H1 (cell line): ENCODE results near the gene STKLD1. TPM values are rescaled to one million over a fixed set of nuclear protein-coding genes. Genes with fewer than 3 reads are reported as not detected.

Experiments used
- CTCF ChIA-PET: fragments of 300-600 bp; sonication (Branson Sonifier 250); formaldehyde crosslinking; loops from one replicate; lab custom pipeline; 2021; ENCODE audit not compliant: partially characterized antibody; lab: Charles Lee
- POLR2A ChIA-PET: fragments of 300-600 bp; sonication (Branson Sonifier 250); formaldehyde crosslinking; loops from one replicate; lab custom pipeline; 2021; ENCODE audit warnings: inconsistent platforms; ENCODE audit not compliant: partially characterized antibody; lab: Charles Lee
- DNase-seq, 2 experiments: peaks; one replicate each; pipeline versions ENCODE4 v3.0.0 to v3.0.0-alpha.2; 2010 to 2022; ENCODE audit warnings: low spot score in 2 of 2, low read depth in 1 of 2, mixed read lengths in 1 of 2
- FAIRE-seq: peaks from 2 replicates; lab custom pipeline; 2011; peaks lifted over from hg19 to GRCh38; lab: Jason Lieb, UNC
- H2AFZ ChIP-seq: 2 replicates; pipeline ENCODE4 v1.8.1; 2012; ENCODE audit warnings: low read length, inconsistent platforms
- H2AK5ac ChIP-seq: 2 replicates; pipeline ENCODE4 v1.6.1; 2013; ENCODE audit warnings: low read depth, low read length
- H2BK120ac ChIP-seq: replicated peaks from 2 replicates; pipeline ENCODE3; 2013; ENCODE audit warnings: low read depth, low read length, inconsistent platforms
- H2BK12ac ChIP-seq: 2 replicates; pipeline ENCODE4 v1.6.1; 2013; ENCODE audit warnings: low read depth, low read length
- H2BK15ac ChIP-seq: 2 replicates; pipeline ENCODE4 v1.6.1; 2013; ENCODE audit warnings: low read length
- H2BK20ac ChIP-seq: 2 replicates; pipeline ENCODE4 v1.6.1; 2013; ENCODE audit warnings: low read length
- H2BK5ac ChIP-seq: 2 replicates; pipeline ENCODE4 v1.6.1; 2013; ENCODE audit warnings: low read depth, low read length
- H3K14ac ChIP-seq: 2 replicates; pipeline ENCODE4 v1.6.1; 2013; ENCODE audit warnings: inconsistent platforms; ENCODE audit not compliant: insufficient read length
- H3K18ac ChIP-seq: 2 replicates; pipeline ENCODE4 v1.6.1; 2013; ENCODE audit warnings: low read length; ENCODE audit errors: extremely low read depth
- H3K23ac ChIP-seq: 2 replicates; pipeline ENCODE4 v1.6.1; 2013; ENCODE audit warnings: inconsistent platforms; ENCODE audit not compliant: insufficient read length
- H3K23me2 ChIP-seq: 2 replicates; pipeline ENCODE4 v1.6.1; 2013; ENCODE audit warnings: low read depth, low read length
- H3K27ac ChIP-seq: 2 replicates; pipeline ENCODE4 v1.6.1; 2011; ENCODE audit warnings: low read depth, low read length, inconsistent platforms
- H3K27me3 ChIP-seq, 4 experiments: replicated peaks in 1 of 4; 1 replicate in 1 of 4; 2 replicates in 3 of 4; pipeline versions ENCODE4 v1.6.1 to v1.8.1; 2011 to 2013; ENCODE audit warnings: low read length in 3 of 4, mild to moderate bottlenecking in 3 of 4, inconsistent platforms in 2 of 4, mixed read lengths in 2 of 4, moderate library complexity in 1 of 4; ENCODE audit not compliant: control insufficient read depth in 3 of 4, insufficient read depth in 3 of 4; ENCODE audit errors: extremely low read depth in 1 of 4
- H3K36me3 ChIP-seq, 4 experiments: 2 replicates each; pipeline versions ENCODE4 v1.6.1 to v1.8.1; 2011 to 2013; ENCODE audit warnings: mild to moderate bottlenecking in 4 of 4, low read length in 3 of 4, moderate library complexity in 2 of 4, control low read depth in 1 of 4, inconsistent platforms in 1 of 4; ENCODE audit not compliant: insufficient read depth in 4 of 4, control insufficient read depth in 2 of 4
- H3K4ac ChIP-seq: replicated peaks from 2 replicates; pipeline ENCODE3; 2013; ENCODE audit warnings: low read length, low read depth, mixed read lengths, inconsistent platforms; ENCODE audit not compliant: insufficient read length
- H3K4me1 ChIP-seq, 4 experiments: replicated peaks in 1 of 4; 1 replicate in 1 of 4; 2 replicates in 3 of 4; pipeline versions ENCODE4 v1.6.1 to v1.8.1; 2011 to 2013; ENCODE audit warnings: low read length in 3 of 4, inconsistent platforms in 2 of 4, mixed read lengths in 1 of 4; ENCODE audit not compliant: insufficient read depth in 4 of 4, control insufficient read depth in 3 of 4
- H3K4me2 ChIP-seq, 2 experiments: 2 replicates each; pipeline versions ENCODE4 v1.6.1 to v1.8.1; 2011 to 2013; ENCODE audit warnings: low read depth in 2 of 2, low read length in 2 of 2, control low read depth in 1 of 2, inconsistent platforms in 1 of 2, mild to moderate bottlenecking in 1 of 2; ENCODE audit not compliant: insufficient read depth in 1 of 2
- H3K4me3 ChIP-seq, 4 experiments: fragments of 200-600, 300-600 bp in 1 of 4; sonication (generic), shearing (Covaris generic), sonication (Bioruptor Twin) in 1 of 4; 2 replicates each; pipeline versions ENCODE4 v1.5.1 to v1.8.1; 2011 to 2016; ENCODE audit warnings: low read length in 4 of 4, low read depth in 3 of 4, control low read depth in 2 of 4, inconsistent platforms in 2 of 4, mild to moderate bottlenecking in 2 of 4, mixed read lengths in 1 of 4, moderate library complexity in 1 of 4; ENCODE audit not compliant: insufficient read depth in 2 of 4; ENCODE audit errors: extremely low read depth in 1 of 4
- H3K56ac ChIP-seq: replicated peaks from 2 replicates; pipeline ENCODE3; 2013; ENCODE audit warnings: low read depth, mild to moderate bottlenecking, mixed read lengths, low read length, inconsistent platforms; ENCODE audit not compliant: insufficient read length
- H3K79me1 ChIP-seq: 2 replicates; pipeline ENCODE4 v1.6.1; 2013; ENCODE audit warnings: low read depth, low read length, control low read depth
- H3K79me2 ChIP-seq, 2 experiments: 2 replicates each; pipeline versions ENCODE4 v1.6.1 to v1.8.1; 2012 to 2013; ENCODE audit warnings: low read length in 2 of 2, mild to moderate bottlenecking in 2 of 2, inconsistent platforms in 1 of 2; ENCODE audit not compliant: insufficient read depth in 2 of 2, control insufficient read depth in 1 of 2
- H3K9ac ChIP-seq, 4 experiments: replicated peaks in 1 of 4; 1 replicate in 1 of 4; 2 replicates in 3 of 4; pipeline versions ENCODE4 v1.6.1 to v1.8.1; 2011 to 2013; ENCODE audit warnings: low read depth in 3 of 4, low read length in 3 of 4, control low read depth in 2 of 4, mild to moderate bottlenecking in 2 of 4, moderate library complexity in 2 of 4, inconsistent platforms in 1 of 4; ENCODE audit errors: extremely low read depth in 1 of 4
- H3K9me3 ChIP-seq, 2 experiments: 2 replicates each; pipeline versions ENCODE4 v1.6.1 to v1.8.1; 2012 to 2013; ENCODE audit warnings: mild to moderate bottlenecking in 2 of 2, moderate library complexity in 2 of 2, control low read depth in 1 of 2, inconsistent platforms in 1 of 2, low read depth in 1 of 2, low read length in 1 of 2, mixed read lengths in 1 of 2; ENCODE audit not compliant: insufficient read depth in 2 of 2
- H4K20me1 ChIP-seq, 2 experiments: replicated peaks in 1 of 2; 2 replicates each; pipeline versions ENCODE3 to v1.8.1; 2011 to 2013; ENCODE audit warnings: inconsistent platforms in 2 of 2, low read length in 2 of 2, mild to moderate bottlenecking in 1 of 2; ENCODE audit not compliant: insufficient read depth in 2 of 2, control insufficient read depth in 1 of 2
- H4K5ac ChIP-seq: 2 replicates; pipeline ENCODE4 v1.6.1; 2013; ENCODE audit warnings: low read length, low read depth, mixed read lengths, inconsistent platforms; ENCODE audit not compliant: insufficient read length
- H4K8ac ChIP-seq: 2 replicates; pipeline ENCODE4 v1.8.0; 2013; ENCODE audit warnings: mild to moderate bottlenecking, moderate library complexity, low read length, inconsistent platforms; ENCODE audit not compliant: insufficient read depth; ENCODE audit errors: extremely low read depth
- H4K91ac ChIP-seq: replicated peaks from 2 replicates; pipeline ENCODE3; 2013; ENCODE audit warnings: low read length, mixed read lengths, inconsistent platforms; ENCODE audit not compliant: insufficient read length
- BACH1 ChIP-seq: IDR thresholded peaks from 2 replicates; pipeline ENCODE4 v1.6.1; 2012; ENCODE audit warnings: low read length, improper control_type of control experiment
- CBX8 ChIP-seq: fragments of 300-800, 300-1000 bp; sonication (generic); IDR thresholded peaks from 2 replicates; pipeline ENCODE4 v1.7.1; 2016; ENCODE audit warnings: low read depth, low read length, borderline replicate concordance
- CEBPB ChIP-seq: IDR thresholded peaks from 2 replicates; pipeline ENCODE4 v1.6.1; 2012; ENCODE audit warnings: low read depth, low read length
- GABPA ChIP-seq: IDR thresholded peaks from 2 replicates; pipeline ENCODE4 v1.6.1; 2011; ENCODE audit warnings: mild to moderate bottlenecking, low read length, moderate library complexity, borderline replicate concordance; ENCODE audit not compliant: insufficient read depth
- KDM5A ChIP-seq: fragments of 200-600 bp; IDR thresholded peaks from 2 replicates; pipeline ENCODE4 v1.7.1; 2012; ENCODE audit warnings: mild to moderate bottlenecking, low read length, inconsistent platforms, mixed read lengths
- PHF8 ChIP-seq: fragments of 200-600 bp; sonication (generic); conservative IDR thresholded peaks from 2 replicates; pipeline ENCODE4 v1.7.1; 2012; ENCODE audit warnings: low read depth, mild to moderate bottlenecking, inconsistent platforms, low read length, moderate library complexity
- RFX5 ChIP-seq: IDR thresholded peaks from 2 replicates; pipeline ENCODE4 v1.6.1; 2011; ENCODE audit warnings: low read depth, low read length, improper control_type of control experiment, borderline replicate concordance
- SAP30 ChIP-seq: fragments of 300-600 bp; sonication (generic); IDR thresholded peaks from 2 replicates; pipeline ENCODE4 v1.7.1; 2012; ENCODE audit warnings: low read length, moderate library complexity, mild to moderate bottlenecking, inconsistent platforms; ENCODE audit not compliant: insufficient read depth, insufficient replicate concordance
- SIX5 ChIP-seq: IDR thresholded peaks from 2 replicates; pipeline ENCODE4 v1.6.1; 2011; ENCODE audit warnings: mild to moderate bottlenecking, low read depth, low read length
- SP1 ChIP-seq: IDR thresholded peaks from 2 replicates; pipeline ENCODE4 v1.6.1; 2011; ENCODE audit warnings: low read depth, low read length
- SP4 ChIP-seq: IDR thresholded peaks from 2 replicates; pipeline ENCODE4 v1.6.1; 2012; ENCODE audit warnings: low read length, inconsistent platforms
- TAF1 ChIP-seq: IDR thresholded peaks from 2 replicates; pipeline ENCODE4 v1.6.1; 2011; ENCODE audit warnings: mild to moderate bottlenecking, low read depth, low read length
- TBP ChIP-seq: IDR thresholded peaks from 2 replicates; pipeline ENCODE4 v1.6.1; 2011; ENCODE audit warnings: low read depth, low read length, improper control_type of control experiment
- USF2 ChIP-seq: IDR thresholded peaks from 2 replicates; pipeline ENCODE4 v1.6.1; 2011; ENCODE audit warnings: low read length, improper control_type of control experiment
- WGBS, 2 experiments: shearing (Covaris generic) in 1 of 2; methylation state at CpG; one replicate each; pipeline versions ENCODE4 v1.1.6 to v1.1.7; 2013 to 2015; ENCODE audit warnings: low lambda C conversion rate in 2 of 2, mixed read lengths in 2 of 2, inconsistent platforms in 1 of 2, low coverage in 1 of 2, missing lambda C conversion rate in 1 of 2; ENCODE audit not compliant: insufficient replicate concordance in 2 of 2, insufficient coverage in 1 of 2, insufficient read length in 1 of 2; ENCODE audit errors: extremely low coverage in 1 of 2, missing lambda C conversion rate in 1 of 2; 5-methylcytosine and 5-hydroxymethylcytosine counted together
- polyA plus RNA-seq, 7 experiments: library from polyadenylated mRNA; depleted of rRNA in 3 of 7; stranded (reverse) in 5 of 7; unstranded in 2 of 7; fragments of >200 nt in 5 of 7; fragments of 200-250 nt in 2 of 7; gene quantifications; 1 replicate in 5 of 7; 2 replicates in 1 of 7; 4 replicates in 1 of 7; pipeline versions ENCODE4 v1.2.1 to v1.2.3, GENCODE V29; 2011 to 2013; ENCODE audit warnings: missing spikeins in 2 of 7, mixed read lengths in 2 of 7
- total RNA-seq: library from RNA; stranded (reverse); fragmentation: NEBNext Ultra II Directional; extraction: Animal tissue kit (Norgen Biotek cat#: 25700); gene quantifications from 2 replicates; pipeline ENCODE4 v1.2.1, GENCODE V29; 2021

Gene STKLD1
- total and polyA plus RNA-seq, 2 of the 8 experiments (the other 6 are each of a cell fraction or from before 2014, with no cell fraction given): 0.26 TPM; not detected in 1

GRCh38 chr9:133366435-133366834 is 9.7 kb upstream of the STKLD1 start:
- 91% methylated on average over 11 of the region's 11 CpGs; no CpG with 5 or more reads in 1 of the 2 experiments for WGBS, 2 experiments
- H4K20me1 ChIP-seq: peaks cover 40 to 55% of the 10 kb centered on the region in 2 experiments
- no peak overlapping the region for H3K56ac ChIP-seq
- H4K5ac ChIP-seq: no peak overlapping the region
- no peak overlapping the region for H4K91ac ChIP-seq
- no peak overlapping the region for H2AK5ac ChIP-seq
- H3K23ac ChIP-seq: no peak overlapping the region
- peaks cover 8 to 50% of the 10 kb centered on the region in 2 experiments; a peak in 3 of 4 replicates for H3K79me2 ChIP-seq
- no peak overlapping the region for H2BK120ac ChIP-seq
- H3K79me1 ChIP-seq: peaks cover 32% of the 10 kb centered on the region
- no peak overlapping the region for H2BK15ac ChIP-seq
- H3K4ac ChIP-seq: no peak overlapping the region
- no peak overlapping the region for H3K4me3 ChIP-seq
- no peaks in the 10 kb centered on the region for H3K27me3 ChIP-seq
- no peaks in the 10 kb centered on the region for H3K23me2 ChIP-seq
- H2AFZ ChIP-seq: no peak overlapping the region
- no peak overlapping the region for H3K9ac ChIP-seq
- H2BK12ac ChIP-seq: no peak overlapping the region
- DNase-seq: no peak
- H3K4me1 ChIP-seq: no peaks in the 10 kb centered on the region; a peak in 1 of 7 replicates
- H3K9me3 ChIP-seq: no peaks in the 10 kb centered on the region
- peaks cover 13 to 56% (median 48%) of the 10 kb centered on the region in 4 experiments for H3K36me3 ChIP-seq
- no peak overlapping the region for H2BK20ac ChIP-seq
- no peak for FAIRE-seq
- ChIA-PET CTCF (interaction anchor here (0.9 to 10.1 kb wide), 6 partner anchors 9 to 107 kb away, joined by 3 to 90 read pairs (median 3); partner anchors contain the start of genes SURF1 and SURF2), POLR2A (interaction anchor here (1.2 to 19.9 kb wide), 5 partner anchors 8 to 27 kb away, joined by 3 to 461 read pairs (median 6); partner anchors contain the start of genes MED22, RPL7A, STKLD1 and SURF1)
- no peak overlapping the region for H3K14ac ChIP-seq
- H3K18ac ChIP-seq: no peak overlapping the region
- no peak overlapping the region for H2BK5ac ChIP-seq
- no peak overlapping the region for H4K8ac ChIP-seq
- no peak overlapping the region for H3K27ac ChIP-seq
- no peak overlapping the region for H3K4me2 ChIP-seq
- no peak for TF ChIP-seq CEBPB
- TF ChIP-seq SP4: no peak
- no peak for TF ChIP-seq SIX5
- TF ChIP-seq SAP30: no peak
- no peak for TF ChIP-seq GABPA
- no peak for TF ChIP-seq USF2
- TF ChIP-seq PHF8: no peak
- TF ChIP-seq KDM5A: no peak
- TF ChIP-seq BACH1: no peak
- no peak for TF ChIP-seq TBP
- TF ChIP-seq CBX8: no peak
- no peak for TF ChIP-seq TAF1
- no peak for TF ChIP-seq SP1
- no peak for TF ChIP-seq RFX5
